SJCRH30 (cell line): Measurements from ENCODE around the gene IRF9. TPM values are rescaled to one million over a fixed set of nuclear protein-coding genes. Genes with fewer than 3 reads are reported as not detected.

Experiments
- DNase-seq, 2 experiments: peaks; one replicate each; pipeline ENCODE4 v3.0.0-alpha.2; 2015 to 2020
- H3K27ac ChIP-seq: fragments of 250-450 bp; sonication (Bioruptor Pico); 2 replicates; pipeline ENCODE4 v1.5.1; 2020; ENCODE audit warnings: mild to moderate bottlenecking, moderate library complexity
- H3K27me3 ChIP-seq: fragments of 250-450 bp; sonication (Bioruptor Pico); 2 replicates; pipeline ENCODE4 v1.5.1; 2020; ENCODE audit warnings: mild to moderate bottlenecking, moderate library complexity
- H3K36me3 ChIP-seq: fragments of 250-450 bp; sonication (Bioruptor Pico); 2 replicates; pipeline ENCODE4 v1.5.1; 2020; ENCODE audit warnings: mild to moderate bottlenecking, moderate library complexity
- H3K4me1 ChIP-seq: fragments of 250-450 bp; sonication (Bioruptor Pico); 2 replicates; pipeline ENCODE4 v1.5.1; 2020; ENCODE audit warnings: mild to moderate bottlenecking, moderate library complexity
- H3K4me3 ChIP-seq: fragments of 250-450 bp; sonication (Bioruptor Pico); 2 replicates; pipeline ENCODE4 v1.5.1; 2020; ENCODE audit warnings: mild to moderate bottlenecking, moderate library complexity
- H3K9me3 ChIP-seq: fragments of 250-450 bp; sonication (Bioruptor Pico); replicated peaks from 2 replicates; pipeline ENCODE4 v1.5.1; 2020; ENCODE audit warnings: mild to moderate bottlenecking, moderate library complexity
- total RNA-seq: library from RNA; depleted of rRNA; stranded (reverse); fragments of >200 nt; shearing (Covaris generic); gene quantifications from 2 replicates; pipeline ENCODE4 v1.2.3, GENCODE V29; 2014; rRNA removed

The IRF9 gene, protein sequence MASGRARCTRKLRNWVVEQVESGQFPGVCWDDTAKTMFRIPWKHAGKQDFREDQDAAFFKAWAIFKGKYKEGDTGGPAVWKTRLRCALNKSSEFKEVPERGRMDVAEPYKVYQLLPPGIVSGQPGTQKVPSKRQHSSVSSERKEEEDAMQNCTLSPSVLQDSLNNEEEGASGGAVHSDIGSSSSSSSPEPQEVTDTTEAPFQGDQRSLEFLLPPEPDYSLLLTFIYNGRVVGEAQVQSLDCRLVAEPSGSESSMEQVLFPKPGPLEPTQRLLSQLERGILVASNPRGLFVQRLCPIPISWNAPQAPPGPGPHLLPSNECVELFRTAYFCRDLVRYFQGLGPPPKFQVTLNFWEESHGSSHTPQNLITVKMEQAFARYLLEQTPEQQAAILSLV
- 11.1 and 15.9 TPM in 2 replicates for total RNA-seq

DNA sequence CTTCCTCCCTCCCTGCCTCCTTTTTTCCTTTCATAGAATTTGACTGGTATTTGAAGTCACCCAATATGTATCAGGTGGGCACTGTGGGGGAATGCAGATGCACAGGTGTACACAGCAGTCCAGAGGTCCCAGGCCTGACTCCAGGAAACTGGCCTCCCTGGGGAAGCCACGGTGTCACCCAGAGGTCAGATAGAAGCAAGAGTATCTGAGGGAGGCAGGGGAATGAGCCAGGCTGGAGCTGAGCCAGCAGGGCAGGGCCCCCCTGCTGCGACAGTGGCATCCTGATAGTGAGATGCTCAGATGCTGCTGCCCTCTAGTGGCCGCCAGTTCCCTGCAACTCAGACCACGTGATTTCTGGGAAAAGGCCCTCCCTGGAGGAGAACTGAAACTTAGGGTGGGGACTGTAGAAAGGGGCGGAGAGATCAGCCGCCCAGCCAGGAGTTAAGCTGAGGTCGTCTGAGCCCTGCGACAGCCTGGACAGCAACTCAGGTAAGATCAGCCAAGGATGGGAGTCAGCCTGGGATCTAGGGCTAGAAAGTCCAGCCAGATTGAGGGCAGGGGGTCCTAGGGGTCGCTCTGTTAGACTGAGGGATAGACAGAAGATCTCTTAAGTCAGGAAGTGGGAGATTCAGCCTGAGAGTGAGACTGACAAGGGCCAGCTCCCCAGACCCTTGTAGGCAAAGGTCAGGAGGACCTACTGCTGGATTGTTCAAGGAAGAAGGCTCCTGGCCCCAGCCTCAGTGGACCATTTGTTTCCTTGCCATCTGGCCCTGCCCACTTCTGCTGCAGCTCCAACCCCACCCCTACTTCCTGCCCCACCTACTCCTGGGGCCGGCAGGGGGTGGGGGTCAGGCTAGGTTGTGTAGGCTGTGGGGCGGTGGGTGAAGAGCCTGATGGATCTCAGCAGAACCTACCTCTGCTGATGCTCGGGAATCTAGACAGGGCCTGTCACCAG lies at the start of gene IRF9:
TSS of gene IRF9 (plus strand) at position 416 of the 955 bp plus-strand sequence. CDS start 880 bp downstream, outside the sequence.
- H3K27ac ChIP-seq, result peak within 1 kb of the TSS; percentile 38
- H3K27me3 ChIP-seq, result no peaks in the 10 kb centered on the region
- H3K9me3 ChIP-seq, result no peaks in the 10 kb centered on the region
- H3K4me1 ChIP-seq, result peaks cover 13% of the 10 kb centered on the region
- DNase-seq, result peak; percentile 95 to 99
- peaks cover 22% of the 10 kb centered on the region for H3K36me3 ChIP-seq
- peak within 1 kb of the TSS; percentile 40 for H3K4me3 ChIP-seq

DNA sequence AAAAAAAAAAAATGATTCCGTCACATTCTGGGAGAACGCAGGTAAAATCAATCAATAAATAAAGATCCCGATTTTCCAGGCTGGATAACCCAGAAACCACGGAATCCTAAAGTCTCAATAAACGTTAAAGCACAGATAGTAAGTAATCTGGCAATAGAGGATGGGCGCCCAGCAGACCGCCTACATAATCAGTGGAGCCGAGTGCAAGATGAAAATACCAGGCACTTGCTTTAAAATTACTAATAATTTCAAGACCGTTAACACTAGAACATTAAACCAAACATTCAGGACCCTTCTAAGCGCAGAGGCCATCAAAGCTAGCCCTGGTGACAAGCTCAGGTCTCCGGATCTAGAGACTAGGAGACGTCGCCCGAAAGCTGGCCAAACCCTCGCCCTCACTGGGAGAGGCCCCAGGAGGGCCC lies 47.7 kb upstream of the IRF9 start:
- Histone ChIP-seq H3K27ac (peak overlapping the region; percentile 97), H3K36me3 (peaks cover 8% of the 10 kb centered on the region), H3K4me3 (peak overlapping the region; percentile 92), H3K9me3 (no peaks in the 10 kb centered on the region), H3K4me1 (peaks cover 9% of the 10 kb centered on the region), H3K27me3 (no peaks in the 10 kb centered on the region)
- DNase-seq, result no peak

DNA sequence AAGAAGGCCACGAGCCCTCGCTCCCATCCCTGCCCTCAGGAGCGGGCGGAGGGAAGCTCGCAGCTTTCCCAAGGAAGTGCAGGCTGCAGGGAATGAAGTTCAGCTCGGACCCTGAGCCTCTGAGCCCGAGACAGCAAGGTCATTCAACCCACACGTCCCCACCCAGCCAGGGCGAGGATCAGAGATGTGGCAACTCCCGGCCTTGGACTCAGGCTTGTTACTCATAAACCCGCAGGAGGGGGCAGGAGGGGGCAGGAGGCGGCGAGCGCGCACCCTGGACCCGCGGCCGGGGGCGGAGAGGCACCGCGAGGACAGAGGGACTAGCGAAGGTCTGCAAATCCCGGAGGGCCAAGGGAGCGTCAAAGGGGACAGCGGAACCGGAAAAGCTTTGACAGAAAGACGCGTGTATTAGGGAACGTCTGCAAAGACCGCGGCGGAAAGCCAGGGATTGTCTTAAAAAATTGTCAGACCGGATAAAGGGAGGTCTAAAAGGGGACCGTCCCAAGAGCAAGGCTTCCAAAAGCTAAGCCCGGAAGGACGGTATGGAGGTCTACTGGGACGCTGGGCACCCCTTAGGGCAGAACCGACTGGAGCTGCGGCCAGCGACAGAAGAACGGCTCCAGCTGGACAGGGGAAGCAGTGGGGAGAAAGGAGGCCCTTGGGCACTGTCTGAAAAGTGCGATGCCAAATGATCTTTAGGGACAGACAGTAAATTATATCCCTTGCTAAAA lies 47.1 kb upstream of the IRF9 start:
- peaks cover 10% of the 10 kb centered on the region for H3K36me3 ChIP-seq
- peak overlapping the region; percentile 97 for H3K27ac ChIP-seq
- H3K4me1 ChIP-seq, result peaks cover 9% of the 10 kb centered on the region
- no peaks in the 10 kb centered on the region for H3K27me3 ChIP-seq
- no peaks in the 10 kb centered on the region for H3K9me3 ChIP-seq
- H3K4me3 ChIP-seq, result peak overlapping the region; percentile 92
- peak; percentile 93 to 94 for DNase-seq

DNA sequence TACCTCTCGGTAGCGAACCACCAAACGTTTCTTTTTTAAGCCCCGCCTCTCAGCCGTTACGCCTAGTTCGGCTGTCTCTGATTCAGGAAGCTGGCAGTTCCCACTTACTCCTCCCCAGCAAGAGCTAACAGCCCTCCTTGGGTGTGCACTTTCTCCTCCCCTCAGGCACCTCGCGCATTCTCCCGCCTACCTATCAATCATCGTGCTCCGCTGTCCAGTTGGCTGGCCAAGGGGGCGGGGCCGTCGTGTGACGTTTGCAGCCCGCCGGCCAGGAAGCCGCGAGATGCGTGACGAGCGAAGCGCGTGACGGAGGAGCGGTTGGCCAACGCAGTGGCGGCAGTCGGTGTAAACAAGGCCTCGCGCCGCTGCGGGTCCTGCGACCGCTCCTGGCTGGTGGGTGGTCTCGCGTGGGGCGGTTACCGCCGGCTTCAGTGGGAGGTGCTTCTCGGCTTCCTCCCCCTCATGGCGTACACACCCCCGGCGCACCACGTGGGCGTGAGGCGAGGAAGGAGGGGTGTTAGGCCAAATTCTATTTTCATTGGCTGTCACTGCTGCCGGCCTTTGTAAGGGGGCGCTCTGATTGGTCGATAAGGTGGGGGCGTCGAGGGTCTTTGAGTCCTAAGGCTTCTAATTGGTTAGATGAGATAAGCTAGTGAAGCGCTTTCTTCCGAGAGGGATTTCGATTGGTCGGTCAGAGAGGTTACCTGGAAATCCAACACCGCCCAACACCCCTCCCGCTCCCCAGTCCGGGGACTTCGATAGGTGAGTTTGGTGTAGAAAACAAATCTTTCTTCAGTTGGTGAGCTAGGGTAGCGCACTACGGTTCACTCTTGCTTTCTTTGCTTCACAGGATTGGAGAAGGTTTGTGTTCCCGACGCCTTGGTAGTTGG lies 46.3 kb upstream of the IRF9 start, which contains the start of the genes DCAF11 and NRL:
TSS of gene DCAF11 (plus strand) at position 246 of the 890 bp plus-strand sequence. CDS start 818 bp downstream, outside the sequence.
TSS of gene NRL (minus strand) at position 418 of the 890 bp plus-strand sequence. CDS start 32,101 bp downstream, outside the sequence.
- Histone ChIP-seq H3K9me3 (no peaks in the 10 kb centered on the region), H3K27ac (peak within 1 kb of the TSS; percentile 97)

DNA sequence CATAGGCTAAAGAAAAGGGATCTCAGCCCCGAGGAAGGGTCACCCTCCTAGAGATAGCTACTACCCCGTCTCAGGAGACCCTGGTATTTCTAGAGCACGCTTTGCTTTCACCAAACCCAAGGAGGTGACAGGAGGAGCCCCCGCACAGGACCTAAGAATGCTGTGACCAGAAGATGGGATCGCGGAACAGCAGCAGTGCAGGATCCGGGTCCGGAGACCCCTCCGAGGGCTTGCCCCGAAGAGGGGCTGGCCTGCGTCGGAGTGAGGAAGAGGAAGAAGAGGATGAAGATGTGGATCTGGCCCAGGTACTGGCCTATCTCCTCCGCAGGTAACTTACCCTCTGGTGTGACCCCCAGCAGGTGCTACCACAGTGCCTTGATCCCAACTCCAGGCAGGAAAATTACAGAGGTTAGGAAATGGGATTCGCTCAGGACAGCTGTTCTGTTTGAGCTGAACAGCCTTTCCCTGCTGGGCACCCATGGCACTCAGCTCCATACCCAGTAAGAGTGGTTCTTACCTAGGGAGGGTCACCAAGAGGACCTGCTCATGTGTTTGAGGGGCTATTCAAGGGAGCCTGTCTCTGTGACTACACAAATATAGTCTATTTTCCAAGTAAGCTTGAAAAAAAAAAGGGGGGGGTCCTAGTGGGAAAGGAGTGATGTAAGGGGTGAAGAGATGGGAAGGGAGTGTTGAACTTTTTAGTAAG lies 45.5 kb upstream of the IRF9 start:
- DNase-seq, result no peak

More for the DNA sequence above, 46.3 kb upstream of the IRF9 start, which contains the start of the genes DCAF11 and NRL:
- peak; percentile 99 for DNase-seq
- H3K36me3 ChIP-seq, result peaks cover 16% of the 10 kb centered on the region
- peak within 1 kb of the TSS; percentile 92 for H3K4me3 ChIP-seq
- H3K27me3 ChIP-seq, result no peaks in the 10 kb centered on the region
- peaks cover 9% of the 10 kb centered on the region for H3K4me1 ChIP-seq

DNA sequence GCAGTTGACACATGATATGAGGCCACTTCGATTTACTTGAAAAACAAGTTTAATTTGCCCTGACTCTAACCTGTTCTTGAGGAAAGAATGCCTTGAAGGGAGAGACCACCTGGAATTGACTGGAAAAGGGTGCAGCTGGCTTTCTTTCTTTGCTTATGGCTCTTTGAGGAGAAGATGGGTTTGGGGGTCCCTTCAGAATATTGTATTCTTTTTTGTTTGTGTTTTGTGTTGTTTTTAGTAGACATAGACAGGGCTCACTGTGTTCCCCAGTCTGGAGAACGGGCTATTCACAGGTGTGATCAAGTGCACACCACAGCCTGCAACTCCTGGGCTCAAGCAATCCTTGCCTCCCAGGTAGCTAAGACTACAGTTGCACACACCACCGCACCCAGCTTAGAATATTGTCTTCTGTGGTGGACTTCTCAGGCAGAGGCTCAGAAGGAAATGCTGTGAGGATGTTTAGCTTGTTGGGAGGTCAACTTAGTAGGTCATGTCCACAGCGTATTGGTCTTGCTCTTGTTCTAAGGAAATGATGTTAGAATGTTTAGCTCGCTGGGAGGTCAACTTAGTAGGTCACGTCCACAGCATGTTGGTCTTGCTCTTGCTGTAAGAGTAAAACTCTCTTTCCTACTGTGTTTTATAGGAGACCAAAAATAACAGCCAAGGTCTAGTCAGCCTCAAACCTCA lies 44.8 kb upstream of the IRF9 start:
- H3K9me3 ChIP-seq, result no peaks in the 10 kb centered on the region
- H3K27ac ChIP-seq, result no peak overlapping the region
- H3K4me3 ChIP-seq, result no peak overlapping the region
- DNase-seq, result no peak
- H3K27me3 ChIP-seq, result no peaks in the 10 kb centered on the region
- peaks cover 27% of the 10 kb centered on the region for H3K36me3 ChIP-seq
- no peaks in the 10 kb centered on the region for H3K4me1 ChIP-seq

More for the DNA sequence above, 45.5 kb upstream of the IRF9 start:
- Histone ChIP-seq H3K27me3 (no peaks in the 10 kb centered on the region), H3K4me3 (peak overlapping the region; percentile 92), H3K36me3 (peaks cover 20% of the 10 kb centered on the region), H3K9me3 (no peaks in the 10 kb centered on the region), H3K4me1 (peaks cover 2% of the 10 kb centered on the region; the same call in 1 of the 2 replicates), H3K27ac (peak overlapping the region; percentile 97)

DNA sequence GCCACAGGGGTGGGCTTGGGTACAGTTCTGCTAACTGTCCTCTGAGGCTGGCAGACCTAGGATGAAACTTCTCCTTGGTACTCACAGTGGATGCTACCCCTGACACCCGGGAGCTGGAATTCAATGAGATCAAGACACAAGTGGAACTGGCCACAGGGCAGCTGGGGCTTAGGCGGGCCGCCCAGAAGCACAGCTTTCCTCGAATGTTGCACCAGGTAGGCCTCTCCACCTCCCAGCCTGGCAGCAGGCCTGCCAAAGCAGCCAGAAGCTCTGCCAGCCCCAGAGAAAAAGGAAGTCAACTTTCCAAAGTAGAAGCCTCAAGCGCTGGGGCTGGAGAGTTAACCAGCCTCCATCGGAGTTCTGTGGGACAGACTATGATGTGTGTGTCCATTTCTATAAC lies 43.9 kb upstream of the IRF9 start:
- DNase-seq, result no peak
- H3K36me3 ChIP-seq, result peaks cover 32% of the 10 kb centered on the region
- H3K27me3 ChIP-seq, result no peaks in the 10 kb centered on the region
- no peak overlapping the region for H3K27ac ChIP-seq
- H3K4me3 ChIP-seq, result no peak overlapping the region
- no peaks in the 10 kb centered on the region for H3K4me1 ChIP-seq
- no peaks in the 10 kb centered on the region for H3K9me3 ChIP-seq

DNA sequence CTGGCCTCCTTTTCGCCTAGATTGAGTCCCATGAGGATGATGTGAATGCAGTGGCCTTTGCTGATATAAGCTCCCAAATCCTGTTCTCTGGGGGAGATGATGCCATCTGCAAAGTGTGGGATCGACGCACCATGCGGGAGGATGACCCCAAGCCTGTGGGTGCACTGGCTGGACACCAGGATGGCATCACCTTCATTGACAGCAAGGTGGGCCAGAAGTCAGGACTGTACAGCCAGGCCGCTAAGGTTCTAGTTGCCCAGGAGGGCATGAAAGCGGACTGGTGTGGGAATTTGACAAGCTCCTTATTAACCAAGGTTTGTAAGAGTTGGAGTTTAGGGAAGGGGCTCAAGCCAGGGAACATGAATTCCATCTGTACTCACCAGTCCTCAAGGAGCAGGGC lies 41.4 kb upstream of the IRF9 start:
- DNase-seq, result no peak
- Histone ChIP-seq H3K9me3 (no peaks in the 10 kb centered on the region), H3K36me3 (peaks cover 37% of the 10 kb centered on the region), H3K4me1 (no peaks in the 10 kb centered on the region), H3K4me3 (no peak overlapping the region), H3K27me3 (no peaks in the 10 kb centered on the region), H3K27ac (no peak overlapping the region)

DNA sequence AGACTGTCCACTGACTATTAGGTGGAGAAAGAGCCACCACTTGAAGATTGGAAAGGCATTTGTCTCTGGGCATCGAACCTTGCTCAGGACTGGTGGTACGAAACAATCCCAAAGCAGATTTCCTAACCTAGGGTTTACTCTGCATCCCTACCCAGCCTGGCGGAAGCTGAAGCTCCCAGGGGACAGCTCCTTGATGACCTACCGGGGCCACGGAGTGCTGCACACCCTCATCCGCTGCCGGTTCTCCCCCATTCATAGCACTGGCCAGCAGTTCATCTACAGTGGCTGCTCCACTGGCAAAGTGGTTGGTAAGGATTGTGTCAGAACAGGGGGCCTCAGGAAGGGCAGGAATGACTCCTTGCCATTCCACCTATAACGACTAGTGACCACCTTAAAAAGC lies 39.9 kb upstream of the IRF9 start:
- peaks cover 37% of the 10 kb centered on the region for H3K36me3 ChIP-seq
- no peak for DNase-seq
- no peak overlapping the region for H3K27ac ChIP-seq
- H3K27me3 ChIP-seq, result no peaks in the 10 kb centered on the region
- no peaks in the 10 kb centered on the region for H3K9me3 ChIP-seq
- no peaks in the 10 kb centered on the region for H3K4me1 ChIP-seq
- no peak overlapping the region for H3K4me3 ChIP-seq

DNA sequence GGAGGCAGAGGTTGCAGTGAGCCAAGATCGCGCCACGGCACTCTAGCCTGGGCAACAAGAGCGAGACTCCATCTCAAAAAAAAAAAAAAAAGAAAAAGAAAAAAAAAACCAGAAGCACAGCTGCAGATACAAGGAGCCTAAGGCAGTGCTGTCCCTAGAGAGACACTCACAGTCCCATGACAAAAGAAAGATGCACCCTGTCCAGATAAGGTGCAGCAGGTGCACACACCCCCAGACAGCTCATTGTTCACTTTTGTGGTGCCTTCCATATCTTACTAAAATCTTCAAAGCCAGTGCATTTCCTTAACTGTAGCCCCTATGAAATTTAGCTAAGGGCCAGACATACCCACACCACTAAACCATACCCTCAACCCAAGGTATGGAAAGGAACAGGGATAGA lies 38.6 kb upstream of the IRF9 start:
- Histone ChIP-seq H3K9me3 (no peaks in the 10 kb centered on the region), H3K4me1 (no peaks in the 10 kb centered on the region), H3K27ac (no peak overlapping the region), H3K27me3 (no peaks in the 10 kb centered on the region), H3K4me3 (no peak overlapping the region), H3K36me3 (peaks cover 34% of the 10 kb centered on the region)
- no peak for DNase-seq

DNA sequence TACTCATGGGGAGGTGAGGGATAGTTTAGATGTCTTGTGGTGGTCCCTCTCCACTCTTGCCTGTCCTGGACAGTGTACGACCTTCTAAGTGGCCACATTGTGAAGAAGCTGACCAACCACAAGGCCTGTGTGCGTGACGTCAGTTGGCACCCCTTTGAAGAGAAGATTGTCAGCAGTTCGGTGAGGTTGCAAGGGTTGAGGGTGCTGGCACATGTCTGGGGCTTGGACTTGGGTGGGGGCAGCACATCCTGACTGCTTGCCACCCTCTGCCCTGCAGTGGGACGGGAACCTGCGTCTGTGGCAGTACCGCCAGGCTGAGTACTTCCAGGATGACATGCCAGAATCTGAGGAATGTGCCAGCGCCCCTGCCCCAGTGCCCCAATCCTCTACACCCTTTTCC lies 38.2 kb upstream of the IRF9 start:
- Histone ChIP-seq H3K27ac (no peak overlapping the region), H3K36me3 (peaks cover 29% of the 10 kb centered on the region), H3K27me3 (no peaks in the 10 kb centered on the region), H3K4me3 (no peak overlapping the region), H3K4me1 (no peaks in the 10 kb centered on the region), H3K9me3 (no peaks in the 10 kb centered on the region)
- DNase-seq, result no peak
